ENCODE results near the gene POLG2. TPM values are rescaled to one million over a fixed set of nuclear protein-coding genes. Genes with fewer than 3 reads are reported as not detected.

POLG2 gene
- total and polyA plus RNA-seq, 2 of the 8 experiments (the other 6 are each of a cell fraction or from before 2014, with no cell fraction given): 9.7 to 34.3 TPM

DNA sequence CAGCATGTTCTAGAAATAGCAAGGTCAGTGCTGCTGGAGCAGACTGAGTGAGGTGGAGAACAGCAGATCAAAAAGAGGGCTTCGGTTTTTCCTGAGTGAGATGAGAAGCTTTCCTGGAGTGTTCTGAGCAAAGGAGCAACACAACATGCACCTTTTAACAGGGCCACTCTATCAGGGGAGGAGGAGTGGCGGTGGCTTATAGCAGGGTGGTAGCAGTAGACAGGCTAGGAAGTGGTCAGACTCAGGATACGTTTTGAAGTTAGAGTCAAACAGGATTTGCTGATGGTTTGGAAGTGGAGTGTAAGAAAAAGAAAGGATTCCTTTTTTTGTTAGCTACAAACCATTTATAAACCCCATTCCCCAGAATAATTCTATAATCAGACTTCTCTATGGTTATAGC lies 12.5 kb downstream of the POLG2 start (continued):
- no peak for TF ChIP-seq SUZ12 (IDR thresholded peaks at IDR 0.05; ENCODE audit: low read length)
